ENCODE data around the gene GPR21.

- TF ChIP-seq, protein P1, sequence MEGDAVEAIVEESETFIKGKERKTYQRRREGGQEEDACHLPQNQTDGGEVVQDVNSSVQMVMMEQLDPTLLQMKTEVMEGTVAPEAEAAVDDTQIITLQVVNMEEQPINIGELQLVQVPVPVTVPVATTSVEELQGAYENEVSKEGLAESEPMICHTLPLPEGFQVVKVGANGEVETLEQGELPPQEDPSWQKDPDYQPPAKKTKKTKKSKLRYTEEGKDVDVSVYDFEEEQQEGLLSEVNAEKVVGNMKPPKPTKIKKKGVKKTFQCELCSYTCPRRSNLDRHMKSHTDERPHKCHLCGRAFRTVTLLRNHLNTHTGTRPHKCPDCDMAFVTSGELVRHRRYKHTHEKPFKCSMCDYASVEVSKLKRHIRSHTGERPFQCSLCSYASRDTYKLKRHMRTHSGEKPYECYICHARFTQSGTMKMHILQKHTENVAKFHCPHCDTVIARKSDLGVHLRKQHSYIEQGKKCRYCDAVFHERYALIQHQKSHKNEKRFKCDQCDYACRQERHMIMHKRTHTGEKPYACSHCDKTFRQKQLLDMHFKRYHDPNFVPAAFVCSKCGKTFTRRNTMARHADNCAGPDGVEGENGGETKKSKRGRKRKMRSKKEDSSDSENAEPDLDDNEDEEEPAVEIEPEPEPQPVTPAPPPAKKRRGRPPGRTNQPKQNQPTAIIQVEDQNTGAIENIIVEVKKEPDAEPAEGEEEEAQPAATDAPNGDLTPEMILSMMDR (IDR thresholded peaks at IDR 0.05), result no peak
- no peak for TF ChIP-seq EZH2phosphoT487 (IDR thresholded peaks at IDR 0.05)
Measured at GRCh38 chr9:123040801-123041200, 7.3 kb downstream of the GPR21 start.

Data from neural progenitor cell (in vitro differentiated cells).